ENCODE results near the gene MPZL2. TPM values are rescaled to one million over a fixed set of nuclear protein-coding genes. Genes with fewer than 3 reads are reported as not detected.

Gene MPZL2
- total and polyA plus RNA-seq, 7 donors: 1.0 to 8.1 (median 3.4) TPM

DNA sequence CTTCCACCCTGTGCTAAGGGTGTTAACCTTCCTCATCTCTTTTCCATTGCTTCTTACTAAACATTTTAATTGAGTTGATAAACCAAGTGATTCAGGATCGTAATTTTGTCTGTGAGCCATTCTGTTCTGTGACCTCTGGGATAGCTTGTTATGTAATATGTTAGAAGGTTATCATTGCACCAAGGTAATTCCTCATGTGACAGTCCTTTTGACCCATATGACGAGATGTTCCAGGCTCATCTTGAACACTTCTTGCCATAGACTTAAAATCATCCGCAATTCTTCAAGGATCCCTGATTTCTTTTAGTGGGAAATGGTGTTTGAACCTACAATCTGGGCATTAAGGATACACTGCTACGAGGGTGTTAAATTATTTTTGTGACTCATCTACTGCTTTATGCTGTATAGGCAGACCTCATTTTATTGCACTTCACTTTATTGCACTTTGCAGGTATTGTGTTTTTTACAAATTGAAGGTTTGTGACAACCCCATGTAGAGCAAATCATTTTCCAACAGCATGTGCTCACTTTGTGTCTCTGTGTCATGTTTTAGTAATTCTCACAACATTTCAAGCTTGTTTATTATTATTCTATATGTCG is 19.0 kb upstream of the MPZL2 start:
- no peak for ATAC-seq
- intact Hi-C loops (cut with DNase I): loop anchor here in 1 of 2 donors (10.0 kb wide), 1 partner anchor 78 kb away; no protein-coding TSS in a partner anchor
- Histone ChIP-seq H3K27me3 (ENCODE audit: insufficient read depth in 3 of 3, low read length in 2 of 3) (peaks cover 0 to 4% (median 4%) of the 10 kb centered on the region in 3 donors), H3K4me1 (no peaks in the 10 kb centered on the region), H3K4me3 (no peak overlapping the region), H3K9me3 (no peaks in the 10 kb centered on the region), H3K27ac (no peak overlapping the region), H3K36me3 (ENCODE audit: insufficient read depth in 1 of 2, low read depth in 1 of 2) (no peaks in the 10 kb centered on the region)
- 71 to 73% (median 72%) methylated on average over 5 of the region's 5 CpGs for WGBS, 3 donors
- DNase-seq: no peak
- TF ChIP-seq, protein P1, sequence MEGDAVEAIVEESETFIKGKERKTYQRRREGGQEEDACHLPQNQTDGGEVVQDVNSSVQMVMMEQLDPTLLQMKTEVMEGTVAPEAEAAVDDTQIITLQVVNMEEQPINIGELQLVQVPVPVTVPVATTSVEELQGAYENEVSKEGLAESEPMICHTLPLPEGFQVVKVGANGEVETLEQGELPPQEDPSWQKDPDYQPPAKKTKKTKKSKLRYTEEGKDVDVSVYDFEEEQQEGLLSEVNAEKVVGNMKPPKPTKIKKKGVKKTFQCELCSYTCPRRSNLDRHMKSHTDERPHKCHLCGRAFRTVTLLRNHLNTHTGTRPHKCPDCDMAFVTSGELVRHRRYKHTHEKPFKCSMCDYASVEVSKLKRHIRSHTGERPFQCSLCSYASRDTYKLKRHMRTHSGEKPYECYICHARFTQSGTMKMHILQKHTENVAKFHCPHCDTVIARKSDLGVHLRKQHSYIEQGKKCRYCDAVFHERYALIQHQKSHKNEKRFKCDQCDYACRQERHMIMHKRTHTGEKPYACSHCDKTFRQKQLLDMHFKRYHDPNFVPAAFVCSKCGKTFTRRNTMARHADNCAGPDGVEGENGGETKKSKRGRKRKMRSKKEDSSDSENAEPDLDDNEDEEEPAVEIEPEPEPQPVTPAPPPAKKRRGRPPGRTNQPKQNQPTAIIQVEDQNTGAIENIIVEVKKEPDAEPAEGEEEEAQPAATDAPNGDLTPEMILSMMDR (IDR thresholded peaks at IDR 0.05): no peak

GRCh38 chr11:118282606-118283005 is 18.5 kb upstream of the MPZL2 start:
- Histone ChIP-seq H3K4me3 (no peak overlapping the region), H3K9me3 (no peaks in the 10 kb centered on the region), H3K27me3 (ENCODE audit: insufficient read depth in 3 of 3, low read length in 2 of 3) (peaks cover 0 to 4% (median 4%) of the 10 kb centered on the region in 3 donors), H3K36me3 (ENCODE audit: insufficient read depth in 1 of 2, low read depth in 1 of 2) (no peaks in the 10 kb centered on the region), H3K27ac (no peak overlapping the region), H3K4me1 (no peaks in the 10 kb centered on the region)
- 71 to 85% (median 79%) methylated on average over 6 of the region's 6 CpGs for WGBS, 3 donors
- DNase-seq (no peak), ATAC-seq (no peak)
- intact Hi-C loops (cut with DNase I): loop anchor here in 1 of 2 donors (10.0 kb wide), 1 partner anchor 78 kb away; no protein-coding TSS in a partner anchor
- TF ChIP-seq, protein P1 (IDR thresholded peaks at IDR 0.05): no peak

DNA sequence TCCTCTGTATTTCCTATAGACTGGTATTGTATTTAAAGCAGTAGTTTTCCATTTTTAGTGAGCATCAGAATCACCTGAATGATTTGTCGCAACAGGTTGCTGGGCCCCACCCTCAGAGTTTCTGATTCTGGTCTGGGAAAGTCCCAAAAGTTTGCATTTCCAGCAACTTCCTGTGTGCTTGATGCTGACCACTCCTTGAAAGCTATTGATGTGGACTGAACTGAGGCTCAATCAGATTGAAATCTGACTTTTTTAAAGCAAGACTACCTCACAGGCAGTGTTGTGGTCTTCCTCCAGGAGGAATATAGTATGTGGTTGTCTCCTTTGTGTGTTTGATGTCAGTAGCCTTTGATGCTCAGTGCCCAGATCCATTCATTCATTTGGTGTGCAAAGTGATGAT is 17.2 kb upstream of the MPZL2 start:
- TF ChIP-seq, protein P1 (IDR thresholded peaks at IDR 0.05): no peak
- ATAC-seq (no peak), DNase-seq (no peak)
- Histone ChIP-seq H3K4me3 (no peak overlapping the region), H3K9me3 (no peaks in the 10 kb centered on the region), H3K27me3 (ENCODE audit: insufficient read depth in 3 of 3, low read length in 2 of 3) (peaks cover 0 to 4% (median 4%) of the 10 kb centered on the region in 3 donors), H3K4me1 (no peaks in the 10 kb centered on the region), H3K27ac (no peak overlapping the region), H3K36me3 (ENCODE audit: insufficient read depth in 1 of 2, low read depth in 1 of 2) (no peaks in the 10 kb centered on the region)
- intact Hi-C loops (cut with DNase I): loop anchor here in 1 of 2 donors (10.0 kb wide), 1 partner anchor 76 kb away; no protein-coding TSS in a partner anchor
- WGBS, 3 donors: 85 to 88% (median 86%) methylated on average over 1 of the region's 1 CpG

- TF ChIP-seq, protein P1 (IDR thresholded peaks at IDR 0.05): no peak
- H3K4me1 ChIP-seq: no peaks in the 10 kb centered on the region
- no peak for DNase-seq
- ATAC-seq: no peak
- intact Hi-C loops (cut with DNase I): no loop called here
- WGBS, 3 donors: 78 to 93% (median 88%) methylated on average over 1 of the region's 1 CpG
- H3K36me3 ChIP-seq (ENCODE audit: insufficient read depth in 1 of 2, low read depth in 1 of 2): no peaks in the 10 kb centered on the region
- no peak overlapping the region for H3K4me3 ChIP-seq
- H3K27me3 ChIP-seq (ENCODE audit: insufficient read depth in 3 of 3, low read length in 2 of 3): peaks cover 0 to 20% (median 15%) of the 10 kb centered on the region in 3 donors
- H3K27ac ChIP-seq: no peak overlapping the region
- no peaks in the 10 kb centered on the region for H3K9me3 ChIP-seq
These were observed 13.2 kb upstream of the MPZL2 start for GRCh38 chr11:118277312-118277711.

DNA sequence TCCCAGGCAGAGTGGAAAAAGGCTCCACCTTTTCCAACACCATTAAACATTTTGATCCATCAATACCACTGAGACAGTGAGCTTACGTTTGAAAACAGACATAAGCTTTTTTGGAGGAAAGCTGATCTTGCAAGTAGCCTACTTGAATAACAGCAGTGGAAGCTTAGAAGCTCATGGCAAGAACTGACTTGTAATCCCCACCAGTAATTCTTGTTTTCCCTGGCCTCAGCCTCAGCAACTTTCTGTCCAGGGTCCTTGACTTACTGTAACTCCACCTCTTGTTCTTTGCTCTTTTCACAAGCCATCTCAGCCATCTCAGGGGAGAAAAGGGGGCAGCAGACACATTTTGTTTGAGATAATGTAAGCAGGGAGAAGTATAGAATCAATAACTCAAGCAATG is 12.3 kb upstream of the MPZL2 start:
- Histone ChIP-seq H3K27ac (no peak overlapping the region), H3K4me1 (no peaks in the 10 kb centered on the region), H3K36me3 (ENCODE audit: insufficient read depth in 1 of 2, low read depth in 1 of 2) (no peaks in the 10 kb centered on the region), H3K27me3 (ENCODE audit: insufficient read depth in 3 of 3, low read length in 2 of 3) (peaks cover 0 to 17% (median 16%) of the 10 kb centered on the region in 3 donors), H3K4me3 (no peak overlapping the region), H3K9me3 (no peaks in the 10 kb centered on the region)
- 29 to 49% (median 33%) methylated on average over 1 of the region's 1 CpG for WGBS, 3 donors
- ATAC-seq (no peak), DNase-seq (no peak)
- TF ChIP-seq, protein P1 (IDR thresholded peaks at IDR 0.05): no peak
- intact Hi-C loops (cut with DNase I): no loop called here
